PC-3 (cell line): ENCODE data around the gene STPG4. TPM values are rescaled to one million over a fixed set of nuclear protein-coding genes. Genes with fewer than 3 reads are reported as not detected.

Experiments
- ATAC-seq: fragments of 200-7000 bp; cut with Tn5 transposase; 2 replicates; pipeline ENCODE4 v1.9.1; 2020; ENCODE audit warnings: mild to moderate bottlenecking, moderate library complexity
- BruUV-seq: library from RNA; stranded (reverse); fragments of 400-500 nt; replicated peaks from 2 replicates; lab custom pipeline; 2021; lab: Mats Ljungman, UMichigan
- CTCF ChIA-PET: fragments of 300-600 bp; sonication (Branson Sonifier 250); formaldehyde crosslinking; loops from one replicate; lab custom pipeline; 2022; ENCODE audit warnings: antibody characterized with exemption; lab: Charles Lee
- POLR2A ChIA-PET: fragments of 300-600 bp; sonication (Branson Sonifier 250); formaldehyde crosslinking; loops from one replicate; lab custom pipeline; 2022; ENCODE audit warnings: antibody characterized with exemption; ENCODE audit not compliant: unreplicated experiment; lab: Charles Lee
- DNase-seq: peaks from one replicate; pipeline ENCODE4 v3.0.0-alpha.2; 2015
- H2AFZ ChIP-seq: fragments of 300-600 bp; sonication (generic); 2 replicates; pipeline ENCODE4 v1.6.0; 2016; ENCODE audit warnings: antibody characterized with exemption, low read length
- H3F3A ChIP-seq: fragments of 300-600 bp; sonication (generic); one replicate; pipeline ENCODE4 v1.6.0; 2017; ENCODE audit warnings: antibody characterized with exemption, low read length, control low read depth, mild to moderate bottlenecking; ENCODE audit not compliant: unreplicated experiment
- H3K27ac ChIP-seq: fragments of 300-600 bp; sonication (generic); 2 replicates; pipeline ENCODE4 v1.5.1; 2016; ENCODE audit warnings: mild to moderate bottlenecking, low read length
- H3K27me3 ChIP-seq: fragments of 300-600 bp; sonication (generic); 2 replicates; pipeline ENCODE4 v1.6.1; 2016; ENCODE audit warnings: low read length, mixed read lengths
- H3K36me3 ChIP-seq: fragments of 300-600 bp; sonication (generic); 2 replicates; pipeline ENCODE4 v1.6.1; 2016; ENCODE audit warnings: low read depth, mixed run types, low read length, mixed read lengths
- H3K4me1 ChIP-seq: fragments of 300-600 bp; sonication (generic); 2 replicates; pipeline ENCODE4 v1.5.1; 2016; ENCODE audit warnings: low read length; ENCODE audit not compliant: insufficient read depth
- H3K4me2 ChIP-seq: fragments of 300-600 bp; sonication (generic); 2 replicates; pipeline ENCODE4 v1.6.0; 2016; ENCODE audit warnings: low read length
- H3K4me3 ChIP-seq: fragments of 300-600 bp; sonication (generic); 2 replicates; pipeline ENCODE4 v1.5.1; 2016; ENCODE audit warnings: mild to moderate bottlenecking, low read length, mixed read lengths
- H3K79me2 ChIP-seq: fragments of 300-600 bp; sonication (generic); 2 replicates; pipeline ENCODE4 v1.6.1; 2017; ENCODE audit warnings: low read length, mixed read lengths
- H3K9ac ChIP-seq: fragments of 300-600 bp; sonication (generic); 2 replicates; pipeline ENCODE4 v1.6.0; 2016; ENCODE audit warnings: mild to moderate bottlenecking, low read length
- H3K9me2 ChIP-seq: fragments of 300-600 bp; sonication (generic); replicated peaks from 2 replicates; pipeline ENCODE4 v1.6.1; 2016; ENCODE audit warnings: mixed run types, low read length, mixed read lengths
- H3K9me3 ChIP-seq: fragments of 300-600 bp; sonication (generic); 2 replicates; pipeline ENCODE4 v1.6.1; 2016; ENCODE audit warnings: low read length, mixed read lengths
- H4K20me1 ChIP-seq: fragments of 300-600 bp; sonication (generic); 2 replicates; pipeline ENCODE4 v1.6.1; 2016; ENCODE audit warnings: low read length, mixed read lengths
- CTCF ChIP-seq: fragments of 300-600 bp; sonication (generic); conservative IDR thresholded peaks from 2 replicates; pipeline ENCODE4 v1.5.1; 2017; ENCODE audit warnings: antibody characterized with exemption, low read depth, mild to moderate bottlenecking, low read length
- EZH2 ChIP-seq: fragments of 300-600 bp; sonication (generic); IDR thresholded peaks from one replicate; pipeline ENCODE4 v1.6.1; 2017; ENCODE audit warnings: antibody characterized with exemption, mild to moderate bottlenecking, low read length; ENCODE audit not compliant: unreplicated experiment
- EZH2phosphoT487 ChIP-seq: fragments of 300-600 bp; sonication (generic); IDR thresholded peaks from 2 replicates; pipeline ENCODE4 v1.6.1; 2018; ENCODE audit warnings: mild to moderate bottlenecking, antibody characterized with exemption, low read length, borderline replicate concordance
- intact Hi-C: fragments of 100-400 bp; cut with micrococcal nuclease; formaldehyde crosslinking; loops from 2 replicates; pipeline ENCODE4 v1.9.0; 2023
- total RNA-seq: library from RNA; depleted of rRNA; stranded (reverse); fragments of >200 nt; gene quantifications from 2 replicates; pipeline ENCODE4 v1.2.3, GENCODE V29; 2014

STPG4 gene
- total RNA-seq, 1 experiment from 2014 or later = 2.4 TPM

DNA sequence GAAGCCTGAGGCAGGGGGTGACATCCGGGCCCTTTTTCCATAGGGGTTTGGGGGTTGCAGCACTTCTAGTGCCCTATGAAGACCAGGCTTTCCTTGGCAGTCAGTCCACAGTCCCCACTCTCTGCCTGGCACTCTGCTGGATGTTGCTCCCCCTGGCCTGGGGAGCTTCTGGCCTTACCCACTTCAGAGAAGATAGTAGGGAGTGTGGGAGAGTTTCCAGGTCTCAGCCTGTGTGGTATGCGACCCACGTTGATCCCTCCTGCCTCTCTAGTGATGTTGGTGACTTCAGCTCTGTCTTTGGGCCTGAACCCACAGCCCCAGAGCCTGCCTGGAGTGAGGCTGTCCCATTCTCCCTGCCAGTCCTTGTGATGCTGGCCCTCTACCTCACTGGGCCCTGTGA lies 105.6 kb downstream of the STPG4 start:
- no peaks in the 10 kb centered on the region for H3K79me2 ChIP-seq
- peaks cover 19% of the 10 kb centered on the region for H3K36me3 ChIP-seq
- ATAC-seq (no peak), DNase-seq (no peak)
- H3K27me3 ChIP-seq = no peaks in the 10 kb centered on the region
- BruUV-seq = no TSS peak
- H3K9ac ChIP-seq = no peak overlapping the region
- no peak overlapping the region for H3K27ac ChIP-seq
- TF ChIP-seq EZH2phosphoT487 = no peak
- TF ChIP-seq CTCF = no peak
- TF ChIP-seq EZH2 = no peak
- no peak overlapping the region for H3K4me2 ChIP-seq
- no peak overlapping the region for H3K4me3 ChIP-seq
- H4K20me1 ChIP-seq = no peaks in the 10 kb centered on the region
- no peaks in the 10 kb centered on the region for H3K9me3 ChIP-seq
- H3K4me1 ChIP-seq = peaks cover 6% of the 10 kb centered on the region
- ChIA-PET POLR2A (no interaction called here), CTCF (no interaction called here)
- intact Hi-C loops = no loop called here
- no peaks in the 10 kb centered on the region for H3K9me2 ChIP-seq
- H2AFZ ChIP-seq = no peak overlapping the region
- H3F3A ChIP-seq = no peaks in the 10 kb centered on the region

- no peaks in the 10 kb centered on the region for H4K20me1 ChIP-seq
- CTCF ChIA-PET = no interaction called here
- H3K9ac ChIP-seq = no peak overlapping the region
- H3K79me2 ChIP-seq = no peaks in the 10 kb centered on the region
- intact Hi-C loops = no loop called here
- POLR2A ChIA-PET = no interaction called here
- no peak overlapping the region for H2AFZ ChIP-seq
- DNase-seq = no peak
- TF ChIP-seq CTCF (no peak), EZH2 (no peak), EZH2phosphoT487 (no peak)
- no peak for ATAC-seq
- H3K9me2 ChIP-seq = no peaks in the 10 kb centered on the region
- no TSS peak for BruUV-seq
- H3K27me3 ChIP-seq = no peaks in the 10 kb centered on the region
- H3K4me3 ChIP-seq = no peak overlapping the region
- peaks cover 19% of the 10 kb centered on the region for H3K36me3 ChIP-seq
- H3K4me2 ChIP-seq = no peak overlapping the region
- peaks cover 12% of the 10 kb centered on the region for H3K4me1 ChIP-seq
- no peaks in the 10 kb centered on the region for H3F3A ChIP-seq
- H3K9me3 ChIP-seq = no peaks in the 10 kb centered on the region
- H3K27ac ChIP-seq = no peak overlapping the region
These were observed 106.2 kb downstream of the STPG4 start for GRCh38 chr2:47048801-47049480.

GRCh38 chr2:47046271-47046670 lies 108.8 kb downstream of the STPG4 start:
- BruUV-seq = no TSS peak
- ChIA-PET POLR2A (no interaction called here), CTCF (interaction anchor here (0.6 kb wide), 1 partner anchor 118 kb away, joined by 3 read pairs; no protein-coding TSS in a partner anchor)
- no peak for TF ChIP-seq EZH2phosphoT487
- no peak for TF ChIP-seq CTCF
- no peak for TF ChIP-seq EZH2
- ATAC-seq (no peak), DNase-seq (no peak)
- no peaks in the 10 kb centered on the region for H3K9me2 ChIP-seq
- intact Hi-C loops = no loop called here
- no peak overlapping the region for H3K4me3 ChIP-seq
- no peak overlapping the region for H2AFZ ChIP-seq
- H3K79me2 ChIP-seq = no peaks in the 10 kb centered on the region
- H3K9me3 ChIP-seq = no peaks in the 10 kb centered on the region
- peaks cover 35% of the 10 kb centered on the region for H3K4me1 ChIP-seq
- H3K27me3 ChIP-seq = no peaks in the 10 kb centered on the region
- peaks cover 19% of the 10 kb centered on the region for H3K36me3 ChIP-seq
- peaks cover 6% of the 10 kb centered on the region for H3F3A ChIP-seq
- H3K9ac ChIP-seq = no peak overlapping the region
- no peak overlapping the region for H3K27ac ChIP-seq
- no peak overlapping the region for H3K4me2 ChIP-seq
- H4K20me1 ChIP-seq = no peaks in the 10 kb centered on the region
